ENCODE results near the gene ABLIM3. TPM values are rescaled to one million over a fixed set of nuclear protein-coding genes. Genes with fewer than 3 reads are reported as not detected.

The ABLIM3 gene
- polyA plus RNA-seq, 1 donor from 2014 or later, result 17.7 TPM

GRCh38 chr5:149227168-149227826 is 86.0 kb downstream of the ABLIM3 start:
- H3K27ac ChIP-seq (ENCODE audit: low read length), result no peak overlapping the region
- no peaks in the 10 kb centered on the region for H3F3A ChIP-seq (ENCODE audit: insufficient read depth, low read length, poor library complexity, severe bottlenecking)
- H3K27me3 ChIP-seq (ENCODE audit: insufficient read depth, low read depth, low read length), result no peaks in the 10 kb centered on the region
- H3K4me3 ChIP-seq (ENCODE audit: low read length), result no peak overlapping the region
- no peak for TF ChIP-seq MXI1 (conservative IDR thresholded peaks at IDR 0.05; ENCODE audit: poor library complexity, severe bottlenecking)
- no peak for TF ChIP-seq EP300 (conservative IDR thresholded peaks at IDR 0.05; ENCODE audit: poor library complexity, severe bottlenecking)
- no peak for TF ChIP-seq RAD21 (conservative IDR thresholded peaks at IDR 0.05)
- H3K9me3 ChIP-seq (ENCODE audit: low read length), result no peaks in the 10 kb centered on the region
- H3K36me3 ChIP-seq (ENCODE audit: insufficient read depth, low read length), result no peaks in the 10 kb centered on the region
- H3K9ac ChIP-seq (ENCODE audit: low read length), result no peak overlapping the region
- no peak overlapping the region for H3K4me2 ChIP-seq (ENCODE audit: low read length)
- no peak overlapping the region for H2AFZ ChIP-seq (ENCODE audit: low read depth, low read length)
- H3K9me2 ChIP-seq (ENCODE audit: insufficient read depth, low read length), result no peaks in the 10 kb centered on the region
- H3K79me2 ChIP-seq (replicated peaks; ENCODE audit: insufficient read depth, low read length), result no peaks in the 10 kb centered on the region
- H4K20me1 ChIP-seq (ENCODE audit: insufficient read depth), result no peaks in the 10 kb centered on the region

GRCh38 chr5:149228618-149229297 is 87.5 kb downstream of the ABLIM3 start:
- H3F3A ChIP-seq (ENCODE audit: insufficient read depth, low read length, poor library complexity, severe bottlenecking), result no peaks in the 10 kb centered on the region
- TF ChIP-seq MXI1 (conservative IDR thresholded peaks at IDR 0.05; ENCODE audit: poor library complexity, severe bottlenecking) (no peak), RAD21 (conservative IDR thresholded peaks at IDR 0.05) (no peak), POLR2AphosphoS5 (IDR thresholded peaks at IDR 0.05) (no peak)
- H4K20me1 ChIP-seq (ENCODE audit: insufficient read depth), result no peaks in the 10 kb centered on the region
- H3K79me2 ChIP-seq (replicated peaks; ENCODE audit: insufficient read depth, low read length), result no peaks in the 10 kb centered on the region
- H3K4me3 ChIP-seq (ENCODE audit: low read length), result no peak overlapping the region
- no peak overlapping the region for H2AFZ ChIP-seq (ENCODE audit: low read depth, low read length)
- no peaks in the 10 kb centered on the region for H3K9me2 ChIP-seq (ENCODE audit: insufficient read depth, low read length)
- no peak overlapping the region for H3K27ac ChIP-seq (ENCODE audit: low read length)
- no peaks in the 10 kb centered on the region for H3K27me3 ChIP-seq (ENCODE audit: insufficient read depth, low read depth, low read length)
- H3K9me3 ChIP-seq (ENCODE audit: low read length), result no peaks in the 10 kb centered on the region
- no peak overlapping the region for H3K4me2 ChIP-seq (ENCODE audit: low read length)
- no peak overlapping the region for H3K9ac ChIP-seq (ENCODE audit: low read length)
- no peaks in the 10 kb centered on the region for H3K36me3 ChIP-seq (ENCODE audit: insufficient read depth, low read length)

GRCh38 chr5:149229298-149229937 is 88.1 kb downstream of the ABLIM3 start:
- Histone ChIP-seq H3K4me2 (ENCODE audit: low read length) (no peak overlapping the region), H3K9ac (ENCODE audit: low read length) (no peak overlapping the region), H3K79me2 (replicated peaks; ENCODE audit: insufficient read depth, low read length) (no peaks in the 10 kb centered on the region), H3K4me3 (ENCODE audit: low read length) (no peak overlapping the region), H2AFZ (ENCODE audit: low read depth, low read length) (no peak overlapping the region), H3K9me3 (ENCODE audit: low read length) (no peaks in the 10 kb centered on the region), H3K36me3 (ENCODE audit: insufficient read depth, low read length) (no peaks in the 10 kb centered on the region), H4K20me1 (ENCODE audit: insufficient read depth) (no peaks in the 10 kb centered on the region), H3K27me3 (ENCODE audit: insufficient read depth, low read depth, low read length) (no peaks in the 10 kb centered on the region), H3K9me2 (ENCODE audit: insufficient read depth, low read length) (no peaks in the 10 kb centered on the region), H3K27ac (ENCODE audit: low read length) (no peak overlapping the region), H3F3A (ENCODE audit: insufficient read depth, low read length, poor library complexity, severe bottlenecking) (no peaks in the 10 kb centered on the region)
- TF ChIP-seq EP300 (conservative IDR thresholded peaks at IDR 0.05; ENCODE audit: poor library complexity, severe bottlenecking), result no peak
- no peak for TF ChIP-seq TAF1 (IDR thresholded peaks at IDR 0.05; ENCODE audit: low read depth)
- TF ChIP-seq POLR2AphosphoS5 (IDR thresholded peaks at IDR 0.05), result no peak
- no peak for TF ChIP-seq SMC3 (conservative IDR thresholded peaks at IDR 0.05; ENCODE audit: poor library complexity)
- TF ChIP-seq REST (IDR thresholded peaks at IDR 0.05; ENCODE audit: borderline replicate concordance), result no peak
- no peak for TF ChIP-seq EZH2 (IDR thresholded peaks at IDR 0.05; ENCODE audit: borderline replicate concordance, insufficient read depth, low read length, poor library complexity, severe bottlenecking)
- TF ChIP-seq MXI1 (conservative IDR thresholded peaks at IDR 0.05; ENCODE audit: poor library complexity, severe bottlenecking), result no peak
- no peak for TF ChIP-seq RAD21 (conservative IDR thresholded peaks at IDR 0.05)
- TF ChIP-seq CTCF (IDR thresholded peaks at IDR 0.05; ENCODE audit: poor library complexity, severe bottlenecking), result no peak
